Osteoblast (primary cell): ENCODE results near the gene LYRM7. TPM values are rescaled to one million over a fixed set of nuclear protein-coding genes. Genes with fewer than 3 reads are reported as not detected.

Source experiments
- DNase-seq: peaks from one replicate; pipeline ENCODE4 v3.0.0; 2011; ENCODE audit warnings: low spot score, mixed read lengths; ENCODE audit not compliant: insufficient read length; ENCODE audit errors: missing footprints
- H2AFZ ChIP-seq: 2 replicates; pipeline ENCODE4 v1.6.0; 2011; ENCODE audit warnings: mild to moderate bottlenecking, low read length
- H3K27ac ChIP-seq: 2 replicates; pipeline ENCODE4 v1.5.1; 2011; ENCODE audit warnings: mild to moderate bottlenecking, low read depth, low read length, moderate library complexity
- H3K27me3 ChIP-seq: 2 replicates; pipeline ENCODE4 v1.6.0; 2012; ENCODE audit warnings: mild to moderate bottlenecking, control low read depth, inconsistent platforms, low read length, moderate library complexity; ENCODE audit not compliant: insufficient read depth
- H3K36me3 ChIP-seq: 2 replicates; pipeline ENCODE4 v1.5.1; 2011; ENCODE audit warnings: mild to moderate bottlenecking, low read length, control low read depth, moderate library complexity; ENCODE audit not compliant: insufficient read depth
- H3K4me1 ChIP-seq: 2 replicates; pipeline ENCODE4 v1.5.1; 2011; ENCODE audit warnings: mild to moderate bottlenecking, low read length, control low read depth, moderate library complexity; ENCODE audit not compliant: insufficient read depth
- H3K4me2 ChIP-seq: 2 replicates; pipeline ENCODE4 v1.6.0; 2011; ENCODE audit warnings: mild to moderate bottlenecking, low read length; ENCODE audit not compliant: insufficient read depth
- H3K4me3 ChIP-seq: fragments of 200-600 bp; sonication (generic); 3 replicates; pipeline ENCODE4 v1.5.1; 2012; ENCODE audit warnings: mild to moderate bottlenecking, low read length, inconsistent platforms; ENCODE audit not compliant: insufficient read depth
- H3K79me2 ChIP-seq: 2 replicates; pipeline ENCODE4 v1.6.0; 2012; ENCODE audit warnings: mild to moderate bottlenecking, low read length, control low read depth, inconsistent platforms; ENCODE audit not compliant: insufficient read depth
- H3K9me3 ChIP-seq: 2 replicates; pipeline ENCODE4 v1.5.1; 2011; ENCODE audit warnings: low read depth, low read length, control low read depth
- H4K20me1 ChIP-seq: 2 replicates; pipeline ENCODE4 v1.6.0; 2012; ENCODE audit warnings: mild to moderate bottlenecking, low read length, control low read depth; ENCODE audit not compliant: insufficient read depth
- CTCF ChIP-seq: IDR thresholded peaks from 2 replicates; pipeline ENCODE4 v1.5.1; 2011; ENCODE audit warnings: mild to moderate bottlenecking, low read depth, low read length, moderate library complexity; ENCODE audit errors: extremely low read depth
- total RNA-seq: library from RNA; depleted of rRNA; stranded (reverse); fragments of >200 nt; gene quantifications from 2 replicates; pipeline ENCODE4 v1.2.3, GENCODE V29; 2012

The LYRM7 gene
- total RNA-seq, 1 donor = 4.7 TPM

GRCh38 chr5:131160134-131160533 is 10.6 kb upstream of the LYRM7 start:
- H3K4me3 ChIP-seq = no peak overlapping the region
- H3K79me2 ChIP-seq = peaks cover 55% of the 10 kb centered on the region

GRCh38 chr5:131163276-131164119 is 7.2 kb upstream of the LYRM7 start:
- peaks cover 37% of the 10 kb centered on the region for H3K36me3 ChIP-seq
- peak; percentile 92 for DNase-seq
- H4K20me1 ChIP-seq = peaks cover 5% of the 10 kb centered on the region
- peak overlapping the region; percentile 92 for H3K27ac ChIP-seq
- no peaks in the 10 kb centered on the region for H3K27me3 ChIP-seq
- H3K4me2 ChIP-seq = peak overlapping the region; percentile 95
- peak overlapping the region; percentile 98 for H3K4me3 ChIP-seq
- H3K79me2 ChIP-seq = peaks cover 55% of the 10 kb centered on the region
- peaks cover 6% of the 10 kb centered on the region for H3K4me1 ChIP-seq
- no peak overlapping the region for H2AFZ ChIP-seq
- no peak for TF ChIP-seq CTCF
- H3K9me3 ChIP-seq = no peaks in the 10 kb centered on the region

More at GRCh38 chr5:131160134-131160533, 10.6 kb upstream of the LYRM7 start:
- DNase-seq = no peak
- no peaks in the 10 kb centered on the region for H3K27me3 ChIP-seq
- H3K4me1 ChIP-seq = peaks cover 4% of the 10 kb centered on the region
- no peak overlapping the region for H2AFZ ChIP-seq
- peaks cover 37% of the 10 kb centered on the region for H3K36me3 ChIP-seq
- H3K27ac ChIP-seq = no peak overlapping the region
- no peak for TF ChIP-seq CTCF
- H3K4me2 ChIP-seq = no peak overlapping the region
- no peaks in the 10 kb centered on the region for H3K9me3 ChIP-seq
- H4K20me1 ChIP-seq = peaks cover 5% of the 10 kb centered on the region

- Histone ChIP-seq H3K79me2 (peaks cover 51% of the 10 kb centered on the region), H2AFZ (peak overlapping the region; percentile 99), H3K9me3 (no peaks in the 10 kb centered on the region), H3K4me3 (peak overlapping the region; percentile 98), H3K27ac (peak overlapping the region; percentile 92), H3K36me3 (peaks cover 28% of the 10 kb centered on the region), H3K4me1 (peaks cover 6% of the 10 kb centered on the region), H3K27me3 (no peaks in the 10 kb centered on the region), H4K20me1 (peaks cover 1% of the 10 kb centered on the region), H3K4me2 (peak overlapping the region; percentile 95)
- DNase-seq = peak; percentile 94
- no peak for TF ChIP-seq CTCF
Observed at GRCh38 chr5:131164191-131165118, 6.3 kb upstream of the LYRM7 start.
